SK-N-SH treated with all-trans-retinoic acid at 6 μM for 48 hours (cell line): Measurements from ENCODE around the gene SLC6A9.

Source experiments
- ESRRG ChIP-seq: fragments of 250-450 bp; sonication (Bioruptor Pico); IDR thresholded peaks from 2 replicates; pipeline ENCODE4 v1.6.1; 2021; ENCODE audit warnings: mild to moderate bottlenecking
- GLIS3 ChIP-seq: fragments of 250-450 bp; sonication (Bioruptor Pico); IDR thresholded peaks from 2 replicates; pipeline ENCODE4 v1.5.0; 2020; ENCODE audit warnings: mild to moderate bottlenecking, moderate library complexity
- OSR1 ChIP-seq: fragments of 250-450 bp; sonication (Bioruptor Pico); IDR thresholded peaks from 2 replicates; pipeline ENCODE4 v1.8.0; 2022; ENCODE audit warnings: moderate library complexity, mild to moderate bottlenecking, inconsistent platforms
- PATZ1 ChIP-seq: fragments of 250-450 bp; sonication (Bioruptor Pico); IDR thresholded peaks from 2 replicates; pipeline ENCODE4 v1.8.0; 2020; ENCODE audit warnings: mild to moderate bottlenecking, moderate library complexity, borderline replicate concordance
- TF ChIP-seq, protein P1 (sequence below): fragments of 250-450 bp; sonication (Bioruptor Pico); IDR thresholded peaks from 2 replicates; pipeline ENCODE4 v1.8.0; 2021; ENCODE audit warnings: low read depth, mild to moderate bottlenecking, moderate library complexity, borderline replicate concordance

DNA sequence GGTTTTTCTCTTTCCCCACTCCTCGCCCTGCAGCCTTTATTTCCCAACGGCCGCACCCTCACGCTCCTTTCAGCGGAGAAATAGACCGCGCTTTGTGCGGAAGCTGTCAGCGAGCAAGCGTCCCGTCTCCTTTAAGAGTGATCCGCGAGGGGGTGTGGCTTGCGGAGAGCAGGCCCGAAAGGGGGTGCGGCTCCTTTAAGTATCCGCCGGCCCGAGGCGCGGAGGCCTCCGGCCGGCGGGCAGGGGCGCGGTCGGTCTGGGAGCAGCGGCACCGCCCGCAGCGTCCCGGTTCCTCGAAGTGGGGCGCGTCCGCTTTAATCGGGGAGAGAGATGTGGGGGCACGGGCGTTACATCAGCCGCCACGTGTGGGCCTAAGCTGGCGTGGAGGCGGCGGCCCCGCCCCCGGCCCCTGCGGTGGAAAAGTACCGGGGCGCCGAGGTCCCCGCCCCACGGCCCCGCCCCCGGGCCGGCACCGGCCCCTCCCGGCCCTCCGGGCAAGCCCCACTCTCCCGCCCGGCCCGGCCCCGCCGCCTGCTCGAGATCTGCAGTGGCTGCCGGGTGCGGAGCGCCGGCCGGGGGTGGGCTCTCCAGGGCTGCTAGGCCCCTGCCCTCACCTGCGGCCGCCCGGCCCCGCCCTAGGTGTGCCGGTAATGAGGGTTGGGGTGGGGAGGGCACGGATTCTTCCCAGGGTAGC is 1.2 kb downstream of the SLC6A9 start:
- no peak for TF ChIP-seq PATZ1 (CRISPR knock-in tag)
- TF ChIP-seq, protein P1, sequence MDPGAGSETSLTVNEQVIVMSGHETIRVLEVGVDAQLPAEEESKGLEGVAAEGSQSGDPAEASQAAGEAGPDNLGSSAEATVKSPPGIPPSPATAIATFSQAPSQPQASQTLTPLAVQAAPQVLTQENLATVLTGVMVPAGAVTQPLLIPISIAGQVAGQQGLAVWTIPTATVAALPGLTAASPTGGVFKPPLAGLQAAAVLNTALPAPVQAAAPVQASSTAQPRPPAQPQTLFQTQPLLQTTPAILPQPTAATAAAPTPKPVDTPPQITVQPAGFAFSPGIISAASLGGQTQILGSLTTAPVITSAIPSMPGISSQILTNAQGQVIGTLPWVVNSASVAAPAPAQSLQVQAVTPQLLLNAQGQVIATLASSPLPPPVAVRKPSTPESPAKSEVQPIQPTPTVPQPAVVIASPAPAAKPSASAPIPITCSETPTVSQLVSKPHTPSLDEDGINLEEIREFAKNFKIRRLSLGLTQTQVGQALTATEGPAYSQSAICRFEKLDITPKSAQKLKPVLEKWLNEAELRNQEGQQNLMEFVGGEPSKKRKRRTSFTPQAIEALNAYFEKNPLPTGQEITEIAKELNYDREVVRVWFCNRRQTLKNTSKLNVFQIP = no peak
- TF ChIP-seq GLIS3 (CRISPR knock-in tag) = no peak
- no peak for TF ChIP-seq ESRRG (CRISPR knock-in tag)
- no peak for TF ChIP-seq OSR1 (CRISPR knock-in tag)
